NCI-H2171 (cell line): Measurements from ENCODE around the gene SPPL2B.

Experiments used
- DNase-seq: peaks from one replicate; lab custom pipeline; 2025; lab: John Stamatoyannopoulos, UW

The SPPL2B gene

DNA sequence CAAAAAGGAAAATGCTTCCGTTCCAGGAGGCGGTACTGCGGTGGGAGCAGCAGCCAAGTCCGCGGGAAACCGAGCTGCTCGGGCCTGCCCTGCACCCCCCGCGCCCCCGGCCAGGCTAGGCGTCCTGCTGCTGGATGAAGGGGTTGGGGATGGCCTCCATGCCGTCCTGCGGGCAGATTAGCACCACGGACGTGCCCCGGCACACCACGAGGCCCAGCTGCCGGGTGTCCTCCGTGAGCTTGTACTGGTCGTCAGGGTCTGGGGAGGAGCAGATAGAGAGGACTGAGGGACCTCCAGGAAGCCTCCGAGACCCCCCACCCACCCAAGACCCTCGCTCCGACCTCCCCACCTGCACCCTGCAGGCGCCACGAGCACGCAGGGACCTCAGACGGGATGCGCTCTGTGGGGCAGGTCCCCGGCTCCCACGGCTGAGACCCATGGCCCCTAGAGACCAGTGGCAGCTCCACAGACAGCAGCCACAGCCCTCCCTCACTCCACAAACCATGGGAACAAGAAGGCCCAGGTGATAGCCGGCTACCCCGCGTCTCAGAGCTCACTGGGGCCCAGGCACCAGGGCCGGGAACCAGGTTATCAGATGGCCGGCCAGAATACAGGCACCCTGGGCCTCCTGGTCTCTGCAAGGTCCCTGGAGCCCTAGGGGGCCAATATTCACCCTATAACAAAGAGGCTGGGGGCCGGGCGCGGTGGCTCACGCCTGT lies 6.8 kb upstream of the SPPL2B start:
- no peak for DNase-seq

DNA sequence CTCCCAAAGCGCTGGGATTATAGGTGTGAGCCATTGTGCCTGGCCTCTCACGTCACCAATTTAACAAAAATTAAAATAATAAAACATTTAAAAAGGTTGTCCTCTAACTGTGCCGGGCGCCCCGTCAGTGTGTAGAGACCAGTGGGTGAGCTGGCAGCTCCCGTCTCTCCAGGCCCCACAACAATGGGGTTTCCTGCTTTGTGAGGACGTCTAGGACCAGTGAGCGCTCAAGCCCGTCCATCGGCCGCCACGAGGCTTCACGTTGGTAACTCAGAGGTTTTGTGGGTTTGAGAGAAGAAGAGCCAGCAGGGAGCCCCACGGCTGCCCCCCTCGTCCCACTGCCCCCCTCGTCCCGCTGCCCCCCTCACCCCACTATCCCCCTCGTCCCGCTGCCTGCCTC lies 4.8 kb upstream of the SPPL2B start:
- DNase-seq, result no peak

DNA sequence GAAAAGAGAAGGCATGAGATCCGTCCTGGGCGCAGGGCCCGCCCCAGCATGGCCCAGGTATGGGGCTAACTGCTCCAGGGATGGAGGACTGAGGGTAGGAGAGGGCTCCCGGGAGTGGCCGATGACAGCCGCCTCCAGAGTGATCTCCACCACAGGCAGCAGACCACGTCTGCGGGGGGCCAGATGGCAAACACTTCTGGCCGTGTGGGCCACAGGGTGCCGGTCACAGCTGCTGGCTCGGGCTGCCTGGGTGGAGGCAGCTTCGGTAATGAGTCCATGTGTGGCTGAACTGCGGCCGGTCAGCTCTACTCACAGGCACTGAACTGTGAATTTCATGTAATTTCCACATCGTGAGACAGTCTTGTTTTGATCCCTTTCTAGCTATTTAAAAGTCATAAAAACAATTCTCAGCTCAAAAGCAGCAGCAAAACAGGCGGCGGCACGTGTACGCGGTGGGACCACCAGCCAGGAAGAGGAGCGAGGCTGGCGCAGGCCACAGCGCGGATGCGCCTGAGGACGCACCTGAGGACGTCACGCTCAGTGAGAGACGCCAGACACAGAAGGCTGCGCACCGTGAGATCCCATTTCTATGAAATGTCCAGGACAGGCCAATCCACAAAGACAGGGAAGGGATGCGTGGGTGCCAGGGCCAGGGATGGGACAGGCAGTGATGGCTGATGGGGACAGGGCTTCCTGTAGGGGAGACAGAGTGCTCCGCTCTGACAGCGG lies 4.1 kb upstream of the SPPL2B start:
- DNase-seq, result no peak

DNA sequence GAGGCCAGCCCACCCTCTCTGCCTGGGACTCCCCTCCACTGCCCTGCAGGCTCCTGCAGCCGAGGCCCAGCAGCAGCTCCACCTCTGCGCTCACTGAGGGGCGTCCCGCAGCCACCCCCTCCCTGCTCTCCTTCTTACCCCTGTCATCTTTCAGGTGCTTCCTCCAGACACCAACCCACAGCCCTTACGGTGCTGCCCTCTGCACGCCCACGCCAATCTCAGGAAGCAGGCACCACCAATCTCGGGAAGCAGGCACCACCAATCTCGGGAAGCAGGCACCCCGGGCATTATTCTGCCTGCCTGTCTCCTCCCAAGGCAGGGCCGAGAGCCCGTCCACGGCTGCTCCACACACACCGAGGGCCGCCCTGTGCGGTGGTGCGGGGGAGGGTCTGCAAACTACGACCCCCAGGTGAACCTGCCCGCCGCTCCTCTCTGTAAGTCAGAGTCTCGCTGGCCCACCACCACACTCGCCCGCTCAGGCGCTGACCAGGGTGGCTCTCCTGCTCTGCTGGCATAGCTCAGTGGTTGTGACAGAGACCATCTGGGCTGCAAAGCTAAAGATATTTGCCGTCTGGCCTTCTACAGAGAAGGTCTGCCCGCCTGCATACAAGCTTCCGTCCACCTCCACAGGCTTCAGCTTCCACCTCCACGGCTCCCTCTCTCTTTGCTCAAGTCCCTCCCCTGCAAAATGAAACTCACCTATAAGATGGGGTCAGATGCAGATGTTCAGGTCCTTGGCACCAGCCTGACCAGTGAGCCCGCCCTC lies 3.0 kb upstream of the SPPL2B start:
- no peak for DNase-seq

DNA sequence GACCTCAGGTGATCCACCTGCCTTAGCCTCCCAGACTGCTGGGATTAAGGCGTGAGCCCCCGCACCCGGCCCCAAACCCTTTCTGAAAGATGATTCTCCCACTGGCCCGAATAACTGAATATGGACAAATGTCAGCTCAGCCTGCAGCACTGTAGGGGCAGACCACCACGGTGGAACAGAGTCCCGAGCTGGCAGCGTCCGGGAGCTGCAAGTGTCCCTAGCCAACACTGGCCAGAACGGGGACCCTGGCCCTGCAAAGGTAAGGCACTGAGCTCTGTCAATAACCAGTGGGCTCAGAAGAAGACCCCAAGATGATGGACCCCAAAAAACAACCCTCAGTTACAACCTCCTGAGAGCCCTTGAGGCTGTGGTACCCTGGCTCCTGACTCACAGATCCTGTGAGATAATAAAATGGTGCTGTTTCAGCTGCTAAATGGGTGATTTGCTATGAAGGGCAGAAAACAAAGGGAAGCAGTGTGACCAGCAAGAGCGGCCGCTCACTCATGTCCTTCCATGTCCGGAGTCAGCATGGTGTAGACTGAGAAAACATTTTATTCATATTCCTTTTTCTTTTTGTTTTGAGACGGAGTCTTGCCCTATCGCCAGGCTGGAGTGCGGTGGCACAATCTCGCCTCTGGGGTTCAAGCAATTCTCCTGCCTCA lies 1.7 kb upstream of the SPPL2B start:
- DNase-seq, result no peak

DNA sequence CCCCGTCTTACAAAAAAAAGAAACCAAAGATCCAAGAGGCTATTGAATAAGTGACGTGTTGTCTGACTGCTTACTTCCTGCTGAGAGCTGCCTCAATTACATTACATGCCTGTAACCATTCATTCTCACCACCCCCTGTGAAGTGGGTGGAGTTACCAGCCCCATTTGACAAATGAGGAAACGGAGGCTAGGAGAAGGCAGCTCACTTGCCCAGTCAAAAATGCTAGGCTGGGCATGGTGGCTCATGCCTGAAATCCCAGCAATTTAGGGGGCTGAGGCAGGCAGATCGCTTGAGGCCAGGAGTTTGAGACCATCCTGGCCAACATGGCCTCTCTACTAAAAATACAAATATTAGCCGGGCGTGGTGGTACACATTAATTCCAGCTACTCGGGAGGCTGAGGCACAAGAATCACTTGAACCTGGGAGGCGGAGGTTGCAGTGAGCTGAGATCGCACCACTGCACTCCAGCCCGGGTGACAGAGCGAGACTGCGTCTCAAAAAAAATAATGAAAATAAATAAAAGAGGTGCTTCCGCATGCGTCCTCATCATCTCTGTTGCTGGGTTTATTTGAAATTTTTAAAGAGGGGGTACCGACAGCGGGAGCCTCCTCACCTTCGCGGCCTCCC lies 597 bp upstream of the SPPL2B start:
- DNase-seq, result no peak

DNA sequence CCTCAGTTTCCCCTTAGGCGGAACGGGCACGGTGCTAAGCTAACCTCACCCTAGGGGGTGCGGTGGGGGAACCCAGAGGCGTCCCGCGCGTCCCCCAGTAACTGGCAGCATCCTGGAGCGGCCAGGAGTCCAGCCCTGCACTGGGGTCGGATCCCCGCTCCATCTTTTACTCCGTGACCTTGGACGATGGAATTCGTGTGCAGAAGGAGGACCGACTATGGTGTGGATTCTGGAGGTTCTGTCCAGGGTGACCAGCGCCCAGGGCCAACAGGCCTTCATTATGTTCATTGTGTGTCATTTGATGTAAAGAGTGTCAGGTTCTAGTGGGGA lies 630 bp downstream of the SPPL2B start:
- no peak for DNase-seq

DNA sequence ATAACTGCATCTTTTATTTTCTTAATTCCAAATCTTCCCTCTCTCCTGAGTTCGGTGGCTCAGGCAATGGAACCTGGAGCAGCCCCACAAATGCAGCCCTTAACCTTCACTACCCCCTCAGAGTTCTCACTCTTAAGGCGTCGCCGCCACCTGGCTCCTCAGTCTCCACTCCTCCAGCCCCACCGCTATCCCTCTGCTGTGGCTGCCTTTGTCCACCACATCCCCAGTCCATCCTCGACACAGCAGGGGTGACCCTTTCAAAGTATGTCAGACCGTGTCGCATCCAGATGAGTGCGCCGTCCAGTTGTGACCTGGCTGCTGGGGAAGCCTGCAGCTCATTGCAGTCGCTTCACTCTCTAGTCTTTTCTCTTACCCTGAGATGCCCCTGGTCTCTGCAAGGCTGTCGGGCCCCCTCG lies 1.0 kb downstream of the SPPL2B start:
- DNase-seq, result no peak

DNA sequence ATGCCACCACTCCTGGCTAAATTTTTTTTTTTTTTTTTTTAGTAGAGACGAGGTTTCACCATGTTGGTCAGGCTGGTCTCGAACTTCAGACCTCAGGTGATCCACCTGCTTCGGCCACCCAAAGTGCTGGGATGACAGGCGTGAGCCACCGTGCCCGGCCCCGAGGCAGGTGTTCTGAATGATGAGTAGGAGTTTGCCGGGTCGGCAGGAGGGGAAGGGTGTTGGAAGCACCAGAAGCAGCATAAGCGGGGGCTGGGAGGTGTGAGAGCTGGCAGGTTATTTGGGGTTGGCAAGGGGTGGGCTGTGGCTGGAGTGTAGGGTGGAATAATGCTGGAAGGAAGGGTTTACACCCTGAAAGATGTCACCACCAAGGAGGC lies 1.8 kb downstream of the SPPL2B start:
- DNase-seq, result no peak

DNA sequence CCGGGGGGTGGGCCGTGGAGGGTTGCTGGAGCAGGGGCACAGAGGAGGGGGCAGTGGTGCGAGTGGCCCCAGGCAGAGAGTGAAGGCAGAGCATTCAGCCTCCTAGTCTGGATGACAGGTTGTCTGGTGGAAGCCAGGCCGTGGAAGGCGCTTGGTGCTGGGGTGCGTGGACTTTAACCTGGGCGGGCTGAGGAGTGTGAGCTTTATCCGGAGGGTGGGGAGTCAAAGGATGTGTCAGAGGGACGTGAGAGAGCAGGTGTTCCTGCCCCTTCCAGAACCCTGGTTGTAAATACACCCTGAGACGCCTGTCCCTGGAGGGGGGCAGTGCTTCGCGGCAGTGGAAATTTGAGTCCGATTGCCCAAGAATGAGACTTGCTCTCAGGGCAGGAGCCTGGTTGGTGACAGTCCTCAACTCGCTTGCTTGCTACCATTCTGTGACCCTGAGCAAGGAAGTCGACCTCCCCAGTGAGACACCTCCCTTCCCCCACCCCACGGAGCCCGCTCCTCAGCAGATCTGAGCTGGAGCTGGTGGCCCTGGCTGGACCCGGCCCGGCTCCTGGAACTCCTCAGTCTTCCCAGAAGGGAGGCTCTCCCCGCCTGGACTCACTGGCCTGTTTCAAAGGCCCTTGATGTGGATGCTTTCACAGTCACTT lies 2.3 kb downstream of the SPPL2B start:
- DNase-seq, result no peak

DNA sequence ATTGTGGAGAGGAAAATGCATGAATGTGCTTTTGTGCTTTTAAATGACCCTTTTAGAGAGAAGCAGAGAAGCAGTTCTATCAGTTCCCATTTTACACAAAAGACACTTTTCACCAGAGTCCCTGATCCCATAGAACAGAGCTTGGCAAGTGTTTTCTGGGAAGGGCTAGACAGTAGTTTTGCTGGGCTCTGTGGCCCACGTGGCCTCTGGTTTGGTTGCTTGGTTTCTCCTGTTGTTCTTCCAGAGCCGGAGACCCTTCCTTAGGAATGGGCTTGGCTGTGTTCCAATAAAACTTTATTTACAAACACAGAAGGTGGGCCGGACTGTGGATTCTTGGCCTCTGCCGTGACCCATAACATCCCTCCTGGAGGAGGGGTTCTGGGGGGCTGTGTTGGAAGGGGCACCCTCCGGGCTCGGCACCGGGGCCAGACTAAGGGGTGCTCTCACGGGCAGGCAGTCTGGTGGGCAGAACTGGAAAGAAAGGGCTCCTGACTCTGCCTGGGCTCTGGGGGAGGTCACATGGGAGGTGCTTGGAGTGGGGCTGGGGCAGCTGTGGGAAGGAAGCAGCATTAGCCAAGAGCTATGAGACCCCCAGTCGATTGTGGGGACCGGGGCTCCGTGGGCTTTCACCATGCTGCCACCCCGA lies 3.2 kb downstream of the SPPL2B start:
- no peak for DNase-seq

DNA sequence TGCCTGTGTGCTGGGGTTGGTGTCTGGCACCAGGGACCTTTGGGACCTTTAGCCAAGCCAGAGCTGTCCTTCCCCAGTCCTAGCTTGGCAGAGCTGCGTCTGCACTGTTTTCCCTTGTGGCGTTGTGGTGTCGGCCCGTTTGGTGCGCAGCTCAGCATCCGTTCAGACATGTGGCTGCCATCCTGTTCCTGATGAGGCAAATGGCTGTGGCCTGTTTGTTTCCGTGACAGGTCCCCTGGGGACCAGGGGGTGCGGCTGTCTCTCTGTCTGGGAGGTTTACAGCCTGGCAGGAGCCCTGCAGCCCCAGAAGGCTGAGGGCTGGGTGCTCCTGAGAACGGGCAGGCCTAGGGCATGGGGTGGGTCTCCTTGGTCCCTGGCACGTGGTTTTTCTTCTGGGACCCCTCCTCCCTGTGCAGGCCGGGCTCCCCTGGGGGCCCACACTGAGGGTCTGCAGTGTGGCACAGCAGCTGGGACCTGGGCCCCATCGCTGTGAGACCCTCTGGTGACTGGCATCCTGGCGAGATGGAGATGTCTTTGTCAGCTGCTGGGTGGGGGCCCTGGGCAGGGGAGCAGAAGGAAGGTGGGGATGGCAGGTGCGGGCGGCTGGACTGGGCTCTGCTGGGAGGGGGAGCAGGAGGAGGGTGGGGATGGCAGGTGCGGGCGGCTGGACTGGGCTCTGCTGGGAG lies 4.0 kb downstream of the SPPL2B start:
- DNase-seq, result peak; percentile 89

DNA sequence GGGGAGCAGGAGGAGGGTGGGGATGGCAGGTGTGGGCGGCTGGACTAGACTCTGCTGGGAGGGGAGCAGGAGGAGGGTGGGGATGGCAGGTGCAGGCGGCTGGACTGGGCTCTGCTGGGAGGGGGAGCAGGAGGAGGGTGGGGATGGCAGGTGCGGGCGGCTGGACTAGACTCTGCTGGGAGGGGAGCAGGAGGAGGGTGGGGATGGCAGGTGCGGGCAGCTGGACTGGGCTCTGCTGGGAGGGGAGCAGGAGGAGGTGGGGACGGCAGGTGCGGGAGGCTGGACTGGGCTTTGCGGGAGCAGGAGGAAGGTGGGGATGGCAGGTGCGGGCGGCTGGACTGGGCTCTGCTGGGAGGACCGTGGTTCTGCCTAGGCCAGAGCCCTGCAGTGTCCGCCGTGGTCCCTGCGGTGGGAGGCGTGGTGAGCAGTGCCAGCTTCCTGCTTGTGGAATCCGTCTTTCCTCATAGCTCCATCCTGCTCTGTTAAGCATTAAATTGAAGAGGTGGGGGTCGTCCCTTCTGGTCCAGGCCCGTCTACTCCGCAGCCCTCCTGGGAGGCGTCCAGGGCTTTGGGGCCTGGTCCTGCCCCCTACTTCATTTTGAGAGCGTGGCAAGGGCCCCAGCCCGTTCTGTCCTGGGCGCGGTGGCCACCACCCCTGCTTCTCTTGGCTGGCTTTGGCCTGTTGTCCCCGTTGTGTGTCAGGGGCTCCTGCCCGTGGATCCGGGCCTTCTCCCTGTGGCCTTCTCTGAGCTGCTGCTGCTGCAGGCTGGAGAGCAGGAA lies 4.7 kb downstream of the SPPL2B start:
- no peak for DNase-seq

DNA sequence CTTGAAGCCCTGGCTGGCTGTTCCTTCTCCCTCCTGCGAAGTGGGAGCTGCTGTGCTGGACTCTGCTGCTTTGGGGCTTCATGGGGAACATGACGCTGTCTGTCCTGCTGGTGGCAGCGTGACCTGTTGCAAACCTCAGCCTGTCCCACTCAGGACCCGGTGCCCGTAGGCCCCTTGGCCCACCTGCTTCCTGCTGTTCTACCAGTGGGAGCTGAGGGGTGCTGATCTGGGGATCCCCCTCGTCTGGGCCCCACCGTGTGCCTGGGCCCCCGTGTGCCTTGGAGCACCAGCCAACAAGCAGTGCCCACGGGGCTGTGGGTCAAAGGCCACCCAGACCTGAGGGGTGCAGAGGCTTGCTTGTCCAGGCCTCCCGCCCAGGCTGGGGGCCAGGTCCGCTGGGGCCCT lies 5.3 kb downstream of the SPPL2B start:
- no peak for DNase-seq

DNA sequence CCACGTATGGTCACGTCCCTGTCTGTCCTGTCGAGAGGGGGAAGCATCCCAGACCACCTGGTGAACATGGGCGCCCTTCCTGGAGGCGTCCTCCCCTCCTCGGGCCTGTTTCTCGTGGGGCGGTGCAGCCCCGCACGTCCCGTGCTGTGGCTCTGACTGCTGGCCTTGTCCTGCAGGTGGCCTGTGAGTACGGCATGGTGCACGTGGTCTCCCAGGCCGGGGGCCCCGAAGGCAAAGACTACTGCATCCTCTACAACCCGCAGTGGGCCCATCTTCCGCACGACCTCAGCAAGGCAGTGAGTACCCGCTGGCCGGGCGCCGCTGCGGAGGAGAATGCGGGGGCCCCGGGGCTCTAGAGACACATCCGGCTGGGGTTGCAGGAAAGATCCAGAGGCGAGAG lies 5.9 kb downstream of the SPPL2B start:
- no peak for DNase-seq

DNA sequence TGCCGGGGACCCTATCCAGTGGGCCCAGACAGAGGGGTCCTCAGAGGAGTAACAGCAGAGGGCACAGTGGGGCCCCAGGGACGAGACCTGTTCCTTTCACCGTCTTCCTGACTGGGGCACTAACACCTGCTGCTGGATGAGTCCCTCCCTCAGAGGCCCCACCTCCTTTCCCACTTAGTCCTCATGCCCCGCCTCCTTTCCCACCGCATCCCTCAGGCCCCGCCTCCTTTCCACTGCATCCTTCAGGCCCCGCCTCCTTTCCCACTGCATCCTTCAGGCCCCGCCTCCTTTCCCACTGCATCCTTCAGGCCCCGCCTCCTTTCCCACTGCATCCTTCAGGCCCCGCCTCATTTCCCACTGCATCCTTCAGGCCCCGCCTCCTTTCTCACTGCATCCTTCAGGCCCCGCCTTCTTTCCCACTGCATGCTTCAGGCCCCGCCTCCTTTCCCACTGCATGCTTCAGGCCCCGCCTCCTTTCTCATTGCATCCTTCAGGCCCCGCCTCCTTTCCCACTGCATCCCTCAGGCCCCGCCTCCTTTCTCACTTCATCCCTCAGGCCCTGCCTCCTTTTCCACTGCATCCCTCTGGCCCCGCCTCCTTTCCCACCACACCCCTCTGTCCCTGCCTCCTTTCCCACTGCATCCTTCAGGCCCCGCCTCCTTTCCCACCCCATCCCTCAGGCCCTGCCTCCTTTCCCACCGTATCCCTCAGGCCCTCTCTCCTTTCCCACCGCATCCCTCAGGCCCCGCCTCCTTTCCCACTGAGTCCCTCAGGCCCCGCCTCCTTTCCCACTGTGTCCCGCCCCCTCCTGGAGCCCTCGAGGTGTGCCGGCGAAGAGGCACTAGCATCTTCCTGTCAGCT lies 6.7 kb downstream of the SPPL2B start:
- DNase-seq, result no peak

DNA sequence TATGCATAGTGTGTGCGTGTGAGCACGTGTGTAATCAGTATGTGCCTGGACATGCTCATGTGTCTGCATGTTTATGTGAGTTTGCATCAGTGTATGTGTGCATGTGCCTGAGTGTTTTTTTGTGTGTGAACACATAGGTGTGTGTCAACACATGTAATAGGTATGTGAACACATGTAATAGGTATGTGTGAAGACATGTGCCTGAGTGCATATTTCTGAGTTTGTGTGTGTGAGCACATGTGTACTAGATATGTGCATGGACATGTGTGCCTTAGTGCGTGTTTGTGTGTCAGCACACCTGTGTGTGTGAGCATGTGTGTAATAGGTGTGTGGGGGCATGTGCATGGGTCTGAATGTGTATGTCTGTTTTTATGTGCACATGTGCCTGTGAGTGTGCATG lies 7.4 kb downstream of the SPPL2B start:
- no peak for DNase-seq

DNA sequence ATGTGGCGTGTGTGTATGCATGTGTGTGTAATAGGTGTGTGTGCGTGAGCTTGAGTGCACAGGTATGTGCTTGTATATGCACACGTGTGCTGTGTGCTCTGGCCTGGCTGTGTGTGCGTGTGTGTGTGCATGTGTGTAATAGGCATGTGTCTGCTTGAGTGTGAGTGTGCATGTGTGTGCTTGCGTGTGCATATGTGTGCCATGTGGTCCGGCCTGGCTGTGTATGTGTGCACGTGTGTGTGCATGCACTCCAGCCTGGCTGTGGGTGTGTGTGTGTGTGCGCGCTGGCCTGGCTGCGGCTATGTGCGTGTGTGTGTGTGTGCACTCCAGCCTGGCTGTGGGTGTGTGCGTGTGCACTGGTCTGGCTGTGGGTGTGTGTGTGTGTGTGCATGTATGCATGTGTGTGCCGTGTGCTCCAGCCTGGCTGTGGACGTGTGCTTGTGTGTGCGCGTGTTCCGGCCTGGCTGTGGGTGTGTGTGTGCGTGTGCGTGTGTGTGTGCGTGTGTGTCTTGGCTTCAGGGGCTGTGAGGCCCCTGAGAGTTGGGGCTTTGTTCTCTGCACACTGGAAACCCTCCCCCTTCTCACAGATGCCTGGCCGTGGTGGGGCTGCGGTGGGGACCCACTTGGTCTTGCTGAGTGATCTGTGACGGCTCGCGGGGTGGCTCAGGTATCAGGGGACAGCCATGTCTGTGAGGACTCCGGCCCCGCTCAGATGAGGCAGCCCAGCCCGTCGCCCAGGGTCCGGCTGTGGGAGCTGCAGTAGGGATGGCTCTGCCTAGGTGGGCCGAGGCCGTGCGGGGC lies 8.2 kb downstream of the SPPL2B start:
- DNase-seq, result no peak
